DOHH2 (cell line): ENCODE measurements around the gene ESF1.

Source experiments
- CTCF ChIP-seq: fragments of 200-600 bp; sonication (generic); IDR thresholded peaks from one replicate; pipeline ENCODE4 v1.5.1; 2014; ENCODE audit warnings: antibody characterized with exemption, mild to moderate bottlenecking, low read depth, low read length; ENCODE audit not compliant: poor library complexity, severe bottlenecking
- EZH2phosphoT487 ChIP-seq: fragments of 200-600 bp; sonication (generic); IDR thresholded peaks from 2 replicates; pipeline ENCODE4 v1.6.1; 2017; ENCODE audit warnings: borderline replicate concordance, mild to moderate bottlenecking, antibody characterized with exemption, low read length, moderate library complexity, mixed read lengths

- TF ChIP-seq CTCF = no peak
- no peak for TF ChIP-seq EZH2phosphoT487
Observed at GRCh38 chr20:13718171-13718570, 66.5 kb downstream of the ESF1 start.
